Testis (tissue), 3 donors: ENCODE measurements around the gene GREB1. TPM values are rescaled to one million over a fixed set of nuclear protein-coding genes. Genes with fewer than 3 reads are reported as not detected.

Experiments
- DNase-seq: peaks from one replicate; pipeline ENCODE4 v3.0.0-alpha.2; 2019
- H3K27ac ChIP-seq, 2 donors: fragments of 200-600 bp; sonication (generic); one replicate each; pipeline ENCODE4 v1.5.1; 2019
- H3K27me3 ChIP-seq: fragments of 200-600 bp; sonication (generic); one replicate; pipeline ENCODE4 v1.5.1; 2019
- H3K36me3 ChIP-seq: fragments of 200-600 bp; sonication (generic); one replicate; pipeline ENCODE4 v1.5.1; 2017; ENCODE audit warnings: low read depth; ENCODE audit errors: missing control alignments
- H3K4me1 ChIP-seq: fragments of 200-600 bp; sonication (generic); one replicate; pipeline ENCODE4 v1.5.1; 2019
- H3K4me3 ChIP-seq, 2 donors: fragments of 200-600 bp; sonication (generic); one replicate each; pipeline ENCODE4 v1.5.1; 2017 to 2019
- H3K9me3 ChIP-seq: fragments of 200-600 bp; sonication (generic); one replicate; pipeline ENCODE4 v1.5.1; 2017
- POLR2A ChIP-seq: fragments of 450-650 bp; IDR thresholded peaks from one replicate; pipeline ENCODE4 v1.6.1; 2017; ENCODE audit warnings: antibody characterized with exemption, mild to moderate bottlenecking, moderate library complexity
- WGBS, 2 donors: methylation state at CpG; one replicate each; pipeline ENCODE4 v1.1.5; 2018; 5-methylcytosine and 5-hydroxymethylcytosine counted together
- intact Hi-C: fragments of 100-400 bp; cut with DNase I; formaldehyde crosslinking; loops from one replicate; pipeline ENCODE4 v1.15.1; 2023; ENCODE audit warnings: low total_unique reads
- polyA plus RNA-seq: library from polyadenylated mRNA; stranded (reverse); fragments of 350-450 nt; fragmentation: Illumina TruSeq; extraction: RNeasy Lipid Tissue Mini Kit (QIAGEN cat#74804); gene quantifications from one replicate; pipeline ENCODE4 v1.2.3, GENCODE V29; 2014; ENCODE audit warnings: low read depth, low replicate concordance; ENCODE audit not compliant: insufficient read depth
- total RNA-seq, 2 donors: library from RNA; depleted of rRNA; stranded (reverse); fragments of >200 nt; gene quantifications; one replicate each; pipeline ENCODE4 v1.2.3, GENCODE V29; 2016
- TF ChIP-seq, protein P1 (sequence below), 3 experiments: fragments of 450-650 bp in 2 of 3; fragments of 200-600 bp in 1 of 3; sonication (generic) in 1 of 3; IDR thresholded peaks; one replicate each; pipeline ENCODE4 v1.5.1; 2016 to 2019; ENCODE audit warnings: antibody characterized with exemption in 3 of 3, mild to moderate bottlenecking in 2 of 3, moderate library complexity in 1 of 3

The GREB1 gene
- total and polyA plus RNA-seq, 3 donors from 2014 or later = 29.8 to 136 (median 91.0) TPM

DNA sequence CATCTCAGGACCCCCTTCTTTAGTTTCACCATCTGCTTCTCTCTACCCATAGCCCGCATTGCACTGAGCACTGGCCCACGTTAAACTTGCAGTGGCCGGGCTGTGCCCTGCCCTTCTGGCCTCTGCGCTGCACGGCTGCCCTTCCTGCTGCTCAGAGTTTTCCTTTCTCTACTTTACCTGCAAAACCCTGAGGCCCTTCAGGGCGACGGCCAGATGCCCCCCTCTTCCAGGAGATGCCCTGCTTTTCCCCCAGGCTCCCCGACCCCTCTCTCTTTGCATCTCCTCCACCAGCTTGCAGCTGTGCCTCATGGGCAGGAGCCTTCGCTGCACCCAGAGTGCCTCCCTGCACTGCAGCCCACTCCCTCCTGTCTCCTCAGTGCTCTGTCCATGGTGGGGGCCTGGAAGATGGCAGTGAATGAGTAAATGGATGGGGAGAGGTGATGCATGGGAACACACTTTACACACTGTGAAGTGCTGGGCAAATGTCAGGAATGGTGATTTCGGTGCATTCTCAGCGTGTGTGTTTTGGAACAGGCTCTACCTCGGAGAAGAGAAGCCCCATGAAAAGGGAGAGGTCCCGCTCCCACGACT is 82.3 kb downstream of the GREB1 start:
- 84 to 96% methylated on average over 14 of the region's 14 CpGs for WGBS, 2 donors
- H3K4me1 ChIP-seq = peaks cover 4% of the 10 kb centered on the region
- H3K27ac ChIP-seq = no peak overlapping the region
- no peak overlapping the region for H3K4me3 ChIP-seq
- TF ChIP-seq POLR2A = no peak
- TF ChIP-seq, protein P1, sequence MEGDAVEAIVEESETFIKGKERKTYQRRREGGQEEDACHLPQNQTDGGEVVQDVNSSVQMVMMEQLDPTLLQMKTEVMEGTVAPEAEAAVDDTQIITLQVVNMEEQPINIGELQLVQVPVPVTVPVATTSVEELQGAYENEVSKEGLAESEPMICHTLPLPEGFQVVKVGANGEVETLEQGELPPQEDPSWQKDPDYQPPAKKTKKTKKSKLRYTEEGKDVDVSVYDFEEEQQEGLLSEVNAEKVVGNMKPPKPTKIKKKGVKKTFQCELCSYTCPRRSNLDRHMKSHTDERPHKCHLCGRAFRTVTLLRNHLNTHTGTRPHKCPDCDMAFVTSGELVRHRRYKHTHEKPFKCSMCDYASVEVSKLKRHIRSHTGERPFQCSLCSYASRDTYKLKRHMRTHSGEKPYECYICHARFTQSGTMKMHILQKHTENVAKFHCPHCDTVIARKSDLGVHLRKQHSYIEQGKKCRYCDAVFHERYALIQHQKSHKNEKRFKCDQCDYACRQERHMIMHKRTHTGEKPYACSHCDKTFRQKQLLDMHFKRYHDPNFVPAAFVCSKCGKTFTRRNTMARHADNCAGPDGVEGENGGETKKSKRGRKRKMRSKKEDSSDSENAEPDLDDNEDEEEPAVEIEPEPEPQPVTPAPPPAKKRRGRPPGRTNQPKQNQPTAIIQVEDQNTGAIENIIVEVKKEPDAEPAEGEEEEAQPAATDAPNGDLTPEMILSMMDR (IDR thresholded peaks at IDR 0.05) = no peak
- intact Hi-C loops = no loop called here
- DNase-seq = no peak
- no peaks in the 10 kb centered on the region for H3K36me3 ChIP-seq
- no peaks in the 10 kb centered on the region for H3K9me3 ChIP-seq
- H3K27me3 ChIP-seq = no peaks in the 10 kb centered on the region

DNA sequence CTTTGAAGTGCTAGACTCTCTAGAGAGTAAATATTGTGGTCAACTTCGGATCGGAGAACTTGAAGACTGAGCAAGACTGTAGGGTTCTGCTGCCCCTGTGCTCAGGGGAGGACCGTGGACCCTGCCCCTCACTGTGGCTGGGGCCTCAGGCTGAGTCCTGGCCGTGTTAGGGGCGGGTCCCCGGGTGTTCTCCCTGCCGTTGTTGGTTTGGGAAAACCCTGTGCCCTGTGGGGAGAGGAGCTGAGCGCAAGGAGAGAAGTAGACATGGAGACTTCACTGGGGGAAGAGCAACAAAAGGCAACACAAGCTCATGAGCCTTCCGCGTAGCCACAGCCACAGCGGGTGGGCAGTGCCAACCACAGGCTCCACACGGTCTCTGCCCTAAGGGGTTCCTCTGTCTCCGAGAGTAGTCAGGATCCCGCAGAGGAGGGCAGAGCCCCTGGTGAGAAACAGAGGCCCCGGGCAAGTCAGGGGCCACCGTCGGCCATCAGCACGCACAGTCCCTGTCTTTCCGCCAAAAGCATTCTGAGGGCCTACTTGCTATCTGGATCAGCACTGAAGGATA is 83.1 kb downstream of the GREB1 start:
- DNase-seq = no peak
- no peak overlapping the region for H3K4me3 ChIP-seq
- intact Hi-C loops = no loop called here
- H3K27ac ChIP-seq = no peak overlapping the region
- H3K27me3 ChIP-seq = no peaks in the 10 kb centered on the region
- WGBS, 2 donors = 82 to 94% methylated on average over 14 to 19 of the region's 19 CpGs
- TF ChIP-seq, protein P1 (IDR thresholded peaks at IDR 0.05) = no peak
- TF ChIP-seq POLR2A = no peak
- H3K36me3 ChIP-seq = no peaks in the 10 kb centered on the region
- H3K9me3 ChIP-seq = no peaks in the 10 kb centered on the region
- peaks cover 4% of the 10 kb centered on the region for H3K4me1 ChIP-seq

DNA sequence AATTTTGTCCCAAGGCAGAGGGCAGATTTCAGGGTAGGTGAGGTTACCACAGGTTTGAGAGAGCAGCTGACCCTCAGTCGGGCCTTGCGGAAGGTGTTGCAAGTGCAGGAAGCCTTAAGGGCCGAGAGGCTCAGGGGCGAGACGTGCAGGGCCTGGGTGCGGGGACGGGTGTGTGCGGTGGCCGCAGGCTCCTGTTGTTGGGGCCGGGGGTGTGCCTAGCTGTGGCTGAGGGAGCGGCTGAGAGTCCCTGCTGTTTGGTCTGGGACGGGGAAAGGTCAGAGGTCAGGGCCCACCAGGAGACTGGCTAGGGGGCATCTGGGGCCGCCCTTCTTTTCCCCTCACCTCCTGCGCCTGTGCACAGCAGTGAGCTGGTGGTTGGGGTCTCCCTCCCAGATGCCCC is 83.7 kb downstream of the GREB1 start:
- Histone ChIP-seq H3K9me3 (no peaks in the 10 kb centered on the region), H3K27ac (no peak overlapping the region), H3K4me1 (no peaks in the 10 kb centered on the region), H3K36me3 (no peaks in the 10 kb centered on the region), H3K27me3 (no peaks in the 10 kb centered on the region), H3K4me3 (no peak overlapping the region)
- TF ChIP-seq, protein P1 (IDR thresholded peaks at IDR 0.05) = no peak
- no peak for TF ChIP-seq POLR2A
- DNase-seq = no peak
- WGBS, 2 donors = 92 to 93% methylated on average over 13 to 14 of the region's 14 CpGs
- intact Hi-C loops = no loop called here

DNA sequence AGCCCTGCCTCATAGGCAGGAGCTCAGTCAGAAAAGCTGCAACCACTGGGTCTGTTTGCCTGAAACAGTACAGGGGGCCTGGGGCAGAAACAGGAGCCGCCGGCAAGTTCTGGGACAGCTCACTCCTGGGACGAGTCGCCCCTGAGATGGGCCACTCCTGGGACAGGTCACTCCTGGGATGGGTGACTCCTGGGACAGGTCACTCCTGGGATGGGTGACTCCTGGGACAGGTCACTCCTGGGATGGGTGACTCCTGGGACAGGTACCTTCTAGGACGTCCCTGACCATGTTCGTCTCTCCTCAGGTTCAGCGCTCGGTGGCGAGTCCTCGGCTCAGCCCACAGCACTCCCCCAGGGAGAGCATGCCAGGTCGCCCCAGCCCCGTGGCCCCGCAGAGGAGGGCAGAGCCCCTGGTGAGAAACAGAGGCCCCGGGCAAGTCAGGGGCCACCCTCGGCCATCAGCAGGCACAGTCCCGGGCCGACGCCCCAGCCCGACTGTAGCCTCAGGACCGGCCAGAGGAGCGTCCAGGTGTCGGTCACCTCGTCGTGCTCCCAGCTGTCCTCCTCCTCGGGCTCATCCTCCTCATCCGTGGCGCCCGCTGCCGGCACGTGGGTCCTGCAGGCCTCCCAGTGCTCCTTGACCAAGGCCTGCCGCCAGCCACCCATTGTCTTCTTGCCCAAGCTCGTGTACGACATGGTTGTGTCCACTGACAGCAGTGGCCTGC is 84.3 kb downstream of the GREB1 start:
- no peak for TF ChIP-seq POLR2A
- TF ChIP-seq, protein P1 (IDR thresholded peaks at IDR 0.05) = no peak
- no peaks in the 10 kb centered on the region for H3K27me3 ChIP-seq
- 91% methylated on average over 24 to 33 of the region's 33 CpGs for WGBS, 2 donors
- intact Hi-C loops = no loop called here
- no peak overlapping the region for H3K4me3 ChIP-seq
- H3K4me1 ChIP-seq = no peaks in the 10 kb centered on the region
- H3K9me3 ChIP-seq = no peaks in the 10 kb centered on the region
- DNase-seq = no peak
- no peaks in the 10 kb centered on the region for H3K36me3 ChIP-seq
- H3K27ac ChIP-seq = no peak overlapping the region
